Dermis microvascular lymphatic vessel endothelial cell (primary cell): ENCODE data around the gene CDC20. TPM values are rescaled to one million over a fixed set of nuclear protein-coding genes. Genes with fewer than 3 reads are reported as not detected.

Experiments
- total RNA-seq: library from RNA; depleted of rRNA; stranded (reverse); fragments of >200 nt; gene quantifications from 2 replicates; pipeline ENCODE4 v1.2.1, GENCODE V29; 2014

CDC20 gene
- total RNA-seq, 1 donor from 2014 or later, result 53.7 TPM

Other genes with a start within 250 kb of the CDC20 start
- gene EBNA1BP2, start 186.7 kb upstream of the CDC20 start, total RNA-seq, result 68.4 and 82.0 TPM in 2 replicates
- gene CFAP57, start 186.7 kb upstream of the CDC20 start, total RNA-seq, result 0.25 and 0.26 TPM in 2 replicates
- not detected in 2 replicates for gene TMEM125, start 89.0 kb upstream of the CDC20 start, total RNA-seq
- not detected in 2 replicates for gene C1orf210, start 73.4 kb upstream of the CDC20 start, total RNA-seq
- gene TIE1, start 58.0 kb upstream of the CDC20 start, total RNA-seq, result 667 and 1,206 TPM in 2 replicates
- gene MPL, start 21.2 kb upstream of the CDC20 start, total RNA-seq, result 0.13 TPM in 2 replicates
- gene ELOVL1, start 9.0 kb downstream of the CDC20 start, total RNA-seq, result 51.1 and 64.4 TPM in 2 replicates
- 36.3 and 36.7 TPM in 2 replicates for gene MED8, start 30.8 kb downstream of the CDC20 start, total RNA-seq
- gene SZT2, start 30.9 kb downstream of the CDC20 start, total RNA-seq, result 8.6 and 14.0 TPM in 2 replicates
- gene HYI, start 95.0 kb downstream of the CDC20 start, total RNA-seq, result 73.6 and 104 TPM in 2 replicates
- gene PTPRF, start 171.9 kb downstream of the CDC20 start, total RNA-seq, result 50.2 and 99.8 TPM in 2 replicates